HG03439 (cell line): ENCODE measurements around the gene CES3.
A peak's percentile ranks its signal among the peaks of the same experiment; 100 is the strongest.

Source experiments
- ATAC-seq: cut with Tn5 transposase; IDR thresholded peaks from one replicate; pipeline ENCODE4 v1.9.1; 2021; ENCODE audit warnings: mild to moderate bottlenecking, moderate library complexity; ENCODE audit not compliant: unreplicated experiment

CES3 gene

GRCh38 chr16:66961065-66961744 is at the start of gene CES3:
Gene CES3 (plus strand): TSS chr16:66961266. CDS start chr16:66961308, 42 bp downstream.
- ATAC-seq = peak; percentile 75

GRCh38 chr16:66911801-66912200 is 49.3 kb upstream of the CES3 start:
- ATAC-seq = no peak

- no peak for ATAC-seq
Measured at GRCh38 chr16:66913081-66913480, 48.0 kb upstream of the CES3 start.

GRCh38 chr16:66913711-66914110 is 47.4 kb upstream of the CES3 start:
- no peak for ATAC-seq

- ATAC-seq = no peak
Measured at GRCh38 chr16:66914541-66914940, 46.5 kb upstream of the CES3 start.

GRCh38 chr16:66915041-66915440 is 46.0 kb upstream of the CES3 start:
- ATAC-seq = no peak

- ATAC-seq = no peak
Measured at GRCh38 chr16:66916518-66916917, 44.5 kb upstream of the CES3 start.

GRCh38 chr16:66917741-66918140 is 43.3 kb upstream of the CES3 start:
- no peak for ATAC-seq

- ATAC-seq = no peak
Measured at GRCh38 chr16:66918355-66918754, 42.7 kb upstream of the CES3 start.

GRCh38 chr16:66918803-66919568 is 42.1 kb upstream of the CES3 start, which contains the start of gene CDH16:
Gene CDH16 (minus strand): TSS chr16:66918885. CDS start chr16:66918065, 820 bp downstream.
- ATAC-seq = no peak

GRCh38 chr16:66919569-66920298 is 41.3 kb upstream of the CES3 start:
- no peak for ATAC-seq

- ATAC-seq = no peak
Measured at GRCh38 chr16:66920299-66920590, 40.8 kb upstream of the CES3 start.

- no peak for ATAC-seq
Measured at GRCh38 chr16:66920924-66921680, 40.0 kb upstream of the CES3 start.

- ATAC-seq = no peak
Measured at GRCh38 chr16:66921729-66922450, 39.2 kb upstream of the CES3 start.

GRCh38 chr16:66923247-66923731 is 37.8 kb upstream of the CES3 start:
- no peak for ATAC-seq

GRCh38 chr16:66923866-66924265 is 37.2 kb upstream of the CES3 start:
- ATAC-seq = no peak

- no peak for ATAC-seq
Measured at GRCh38 chr16:66924527-66925321, 36.3 kb upstream of the CES3 start.

GRCh38 chr16:66925322-66925840 is 35.7 kb upstream of the CES3 start, which contains the start of gene RRAD:
Gene RRAD (minus strand): TSS chr16:66925535. CDS start chr16:66925179, 356 bp downstream.
- no peak for ATAC-seq
